Breast epithelium (tissue), 3 donors: Measurements from ENCODE around the gene ZNF281.

Source experiments
- CTCF ChIP-seq, 3 donors: fragments of 450-650 bp; IDR thresholded peaks; one replicate each; pipeline ENCODE4 v1.5.1; 2016 to 2017; ENCODE audit warnings: antibody characterized with exemption in 3 of 3, mild to moderate bottlenecking in 3 of 3, moderate library complexity in 3 of 3
- POLR2A ChIP-seq: fragments of 450-650 bp; IDR thresholded peaks from one replicate; pipeline ENCODE4 v1.6.1; 2016; ENCODE audit warnings: antibody characterized with exemption, mild to moderate bottlenecking, moderate library complexity

GRCh38 chr1:200399860-200400259 is 10.0 kb downstream of the ZNF281 start:
- no peak for TF ChIP-seq CTCF (IDR thresholded peaks at IDR 0.05)
- TF ChIP-seq POLR2A: no peak
